Common myeloid progenitor, CD34-positive (primary cell): ENCODE measurements around the gene TPM3.
"Not testable (repeated sequence)": the region's sequence is repeated elsewhere in the genome, so short reads cannot be mapped to it uniquely, and the experiment has no call there.

Experiments used
- CTCF ChIA-PET: fragments of 350-600 bp; sonication (Branson Sonifier 250); formaldehyde crosslinking; loops from one replicate; lab custom pipeline; 2021; ENCODE audit warnings: antibody characterized with exemption; lab: Charles Lee
- POLR2A ChIA-PET: fragments of 350-600 bp; sonication (Branson Sonifier 250); formaldehyde crosslinking; loops from one replicate; lab custom pipeline; 2021; ENCODE audit warnings: antibody characterized with exemption; lab: Charles Lee
- DNase-seq, 3 donors: peaks; one replicate each; pipeline versions ENCODE4 v3.0.0 to v3.0.0-alpha.2; 2013
- H3K27ac ChIP-seq, 2 experiments: 1 replicate in 1 of 2; 2 replicates in 1 of 2; pipeline ENCODE4 v1.7.0; 2013; ENCODE audit warnings: inconsistent platforms in 2 of 2, low read length in 2 of 2, mild to moderate bottlenecking in 2 of 2, low read depth in 1 of 2, moderate library complexity in 1 of 2; ENCODE audit not compliant: severe bottlenecking in 2 of 2, insufficient read depth in 1 of 2, poor library complexity in 1 of 2
- H3K27me3 ChIP-seq, 5 experiments: replicated peaks in 2 of 5; 1 replicate in 3 of 5; 2 replicates in 2 of 5; pipeline versions ENCODE4 v1.6.1 to v1.7.0; 2013; ENCODE audit warnings: low read length in 4 of 5, mild to moderate bottlenecking in 2 of 5, moderate library complexity in 2 of 5, inconsistent platforms in 1 of 5; ENCODE audit not compliant: insufficient read depth in 5 of 5, control insufficient read depth in 4 of 5
- H3K36me3 ChIP-seq, 4 experiments: 1 replicate in 2 of 4; 2 replicates in 2 of 4; pipeline versions ENCODE4 v1.6.1 to v1.7.0; 2013; ENCODE audit warnings: low read length in 3 of 4, control low read depth in 1 of 4, mild to moderate bottlenecking in 1 of 4; ENCODE audit not compliant: control insufficient read depth in 4 of 4, insufficient read depth in 4 of 4
- H3K4me1 ChIP-seq, 4 experiments: 1 replicate in 3 of 4; 2 replicates in 1 of 4; pipeline versions ENCODE4 v1.6.1 to v1.7.1; 2013; ENCODE audit warnings: low read length in 3 of 4, mild to moderate bottlenecking in 3 of 4, control low read depth in 1 of 4, inconsistent platforms in 1 of 4, moderate library complexity in 1 of 4; ENCODE audit not compliant: control insufficient read depth in 4 of 4, insufficient read depth in 4 of 4; ENCODE audit errors: control extremely low read depth in 1 of 4
- H3K4me3 ChIP-seq, 7 experiments: 1 replicate in 4 of 7; 2 replicates in 3 of 7; pipeline versions ENCODE4 v1.5.1 to v1.7.0; 2013; ENCODE audit warnings: mild to moderate bottlenecking in 7 of 7, low read length in 6 of 7, moderate library complexity in 6 of 7, inconsistent platforms in 2 of 7, low read depth in 2 of 7, control low read depth in 1 of 7; ENCODE audit not compliant: insufficient read depth in 4 of 7, control insufficient read depth in 1 of 7; ENCODE audit errors: extremely low read depth in 1 of 7
- H3K9me3 ChIP-seq, 5 experiments: 1 replicate in 4 of 5; 2 replicates in 1 of 5; pipeline versions ENCODE4 v1.6.1 to v1.7.1; 2013; ENCODE audit warnings: low read length in 4 of 5, mild to moderate bottlenecking in 2 of 5, inconsistent platforms in 1 of 5, low read depth in 1 of 5, moderate library complexity in 1 of 5; ENCODE audit not compliant: control insufficient read depth in 4 of 5, insufficient read depth in 2 of 5; ENCODE audit errors: control extremely low read depth in 1 of 5
- WGBS: methylation state at CpG from one replicate; pipeline ENCODE4 v1.1.5; 2013; ENCODE audit not compliant: insufficient coverage; 5-methylcytosine and 5-hydroxymethylcytosine counted together

TPM3 gene

GRCh38 chr1:154231112-154231511 is 39.2 kb upstream of the TPM3 start:
- not testable (repeated sequence) for DNase-seq
- peaks cover 23 to 92% (median 69%) of the 10 kb centered on the region in 4 experiments for H3K36me3 ChIP-seq

GRCh38 chr1:154225370-154225769 is 33.5 kb upstream of the TPM3 start:
- CTCF ChIA-PET, result interaction anchor here (1.2 kb wide), 1 partner anchor 26 kb away, joined by 3 read pairs; no protein-coding TSS in a partner anchor
- Histone ChIP-seq H3K27me3 (no peaks in the 10 kb centered on the region), H3K4me1 (peaks cover 12 to 20% (median 16%) of the 10 kb centered on the region in 4 experiments), H3K4me3 (no peak overlapping the region), H3K36me3 (peaks cover 11 to 52% (median 44%) of the 10 kb centered on the region in 4 experiments), H3K27ac (no peak overlapping the region), H3K9me3 (no peaks in the 10 kb centered on the region)
- POLR2A ChIA-PET, result no interaction called here
- DNase-seq, result no peak
- WGBS, result 100% methylated on average over 1 of the region's 2 CpGs

More at GRCh38 chr1:154231112-154231511, 39.2 kb upstream of the TPM3 start:
- ChIA-PET CTCF (interaction anchor here (0.9 to 1.0 kb wide), 3 partner anchors 14 to 38 kb away, joined by 3 read pairs; no protein-coding TSS in a partner anchor), POLR2A (interaction anchor here (0.5 to 0.7 kb wide), 2 partner anchors 16 to 40 kb away, joined by 3 read pairs; no protein-coding TSS in a partner anchor)
- not testable (repeated sequence) for H3K27me3 ChIP-seq, H3K4me1 ChIP-seq, H3K9me3 ChIP-seq, H3K4me3 ChIP-seq
- WGBS, result no CpG with 5 or more reads among the region's 3 CpGs
- peak overlapping the region in 1 of 2 experiments; percentile 27 for H3K27ac ChIP-seq

- Histone ChIP-seq H3K9me3 (no peaks in the 10 kb centered on the region), H3K27ac (peak overlapping the region in 1 of 2 experiments; percentile 14), H3K4me3 (no peak overlapping the region), H3K36me3 (peaks cover 10 to 38% (median 32%) of the 10 kb centered on the region in 4 experiments), H3K27me3 (no peaks in the 10 kb centered on the region), H3K4me1 (peaks cover 25 to 34% (median 27%) of the 10 kb centered on the region in 4 experiments)
- DNase-seq, result no peak
- no CpG with 5 or more reads among the region's 2 CpGs for WGBS
- ChIA-PET POLR2A (no interaction called here), CTCF (interaction anchor here (2.8 kb wide), 1 partner anchor 25 kb away, joined by 14 read pairs; no protein-coding TSS in a partner anchor)
Measured at GRCh38 chr1:154223621-154224020, 31.7 kb upstream of the TPM3 start.

- Histone ChIP-seq H3K9me3 (no peaks in the 10 kb centered on the region), H3K4me1 (peaks cover 28 to 41% (median 32%) of the 10 kb centered on the region in 4 experiments), H3K4me3 (peak overlapping the region in 2 of 7 experiments; percentile 92 to 94), H3K36me3 (peaks cover 13 to 39% (median 31%) of the 10 kb centered on the region in 4 experiments), H3K27ac (peak overlapping the region in 1 of 2 experiments; percentile 14), H3K27me3 (no peaks in the 10 kb centered on the region)
- no CpG with 5 or more reads among the region's 1 CpG for whole genome bisulfite sequencing
- ChIA-PET CTCF (interaction anchor here (0.6 to 2.8 kb wide), 5 partner anchors 23 to 244 kb away, joined by 3 to 14 read pairs (median 3); no protein-coding TSS in a partner anchor), POLR2A (no interaction called here)
- no peak for DNase-seq
Measured at GRCh38 chr1:154222918-154223317, 31.0 kb upstream of the TPM3 start.

GRCh38 chr1:154222518-154222917 is 30.6 kb upstream of the TPM3 start:
- ChIA-PET POLR2A (no interaction called here), CTCF (interaction anchor here (0.6 to 2.8 kb wide), 4 partner anchors 22 to 49 kb away, joined by 3 to 14 read pairs (median 4); no protein-coding TSS in a partner anchor)
- peaks cover 28 to 42% (median 33%) of the 10 kb centered on the region in 4 experiments for H3K4me1 ChIP-seq
- DNase-seq, result peak in 1 of 3 donors; percentile 11
- H3K27me3 ChIP-seq, result no peaks in the 10 kb centered on the region
- peak overlapping the region in 5 of 7 experiments; percentile 76 to 100 (median 94) for H3K4me3 ChIP-seq
- no CpG with 5 or more reads among the region's 1 CpG for WGBS
- peak overlapping the region in 1 of 2 experiments; percentile 99 for H3K27ac ChIP-seq
- H3K9me3 ChIP-seq, result no peaks in the 10 kb centered on the region
- H3K36me3 ChIP-seq, result peaks cover 13 to 39% (median 30%) of the 10 kb centered on the region in 4 experiments

GRCh38 chr1:154221278-154222001 is 29.5 kb upstream of the TPM3 start:
- Histone ChIP-seq H3K27ac (peak overlapping the region; percentile 99), H3K27me3 (no peaks in the 10 kb centered on the region), H3K4me3 (peak overlapping the region; percentile 29 to 100 (median 94)), H3K36me3 (peaks cover 8 to 38% (median 25%) of the 10 kb centered on the region in 4 experiments), H3K9me3 (no peaks in the 10 kb centered on the region), H3K4me1 (peaks cover 28 to 42% (median 33%) of the 10 kb centered on the region in 4 experiments)
- peak; percentile 79 to 83 (median 82) for DNase-seq
- POLR2A ChIA-PET, result interaction anchor here (0.9 to 2.0 kb wide), 4 partner anchors 9 to 274 kb away, joined by 3 to 8 read pairs (median 4); no protein-coding TSS in a partner anchor
- CTCF ChIA-PET, result interaction anchor here (0.9 to 2.8 kb wide), 3 partner anchors 21 to 36 kb away, joined by 3 to 14 read pairs (median 3); no protein-coding TSS in a partner anchor
- 0% methylated on average over 9 of the region's 28 CpGs for WGBS
